Stromal cell of bone marrow (primary cell): ENCODE results near the gene COL8A1.

Experiments
- DNase-seq: peaks from one replicate; pipeline ENCODE4 v3.0.0-alpha.2; 2012; ENCODE audit warnings: low read depth

The COL8A1 gene

GRCh38 chr3:99845331-99845730 lies 206.9 kb downstream of the COL8A1 start:
- DNase-seq: no peak

- no peak for DNase-seq
Observed at GRCh38 chr3:99845999-99846398, 207.6 kb downstream of the COL8A1 start.

GRCh38 chr3:99846477-99847160 lies 208.2 kb downstream of the COL8A1 start:
- peak; percentile 63 for DNase-seq

GRCh38 chr3:99848433-99848832 lies 210.0 kb downstream of the COL8A1 start:
- DNase-seq: no peak
